ENCODE measurements around the gene BANK1. TPM values are rescaled to one million over a fixed set of nuclear protein-coding genes. Genes with fewer than 3 reads are reported as not detected.
A peak's percentile ranks its signal among the peaks of the same experiment; 100 is the strongest.

Gene BANK1, protein sequence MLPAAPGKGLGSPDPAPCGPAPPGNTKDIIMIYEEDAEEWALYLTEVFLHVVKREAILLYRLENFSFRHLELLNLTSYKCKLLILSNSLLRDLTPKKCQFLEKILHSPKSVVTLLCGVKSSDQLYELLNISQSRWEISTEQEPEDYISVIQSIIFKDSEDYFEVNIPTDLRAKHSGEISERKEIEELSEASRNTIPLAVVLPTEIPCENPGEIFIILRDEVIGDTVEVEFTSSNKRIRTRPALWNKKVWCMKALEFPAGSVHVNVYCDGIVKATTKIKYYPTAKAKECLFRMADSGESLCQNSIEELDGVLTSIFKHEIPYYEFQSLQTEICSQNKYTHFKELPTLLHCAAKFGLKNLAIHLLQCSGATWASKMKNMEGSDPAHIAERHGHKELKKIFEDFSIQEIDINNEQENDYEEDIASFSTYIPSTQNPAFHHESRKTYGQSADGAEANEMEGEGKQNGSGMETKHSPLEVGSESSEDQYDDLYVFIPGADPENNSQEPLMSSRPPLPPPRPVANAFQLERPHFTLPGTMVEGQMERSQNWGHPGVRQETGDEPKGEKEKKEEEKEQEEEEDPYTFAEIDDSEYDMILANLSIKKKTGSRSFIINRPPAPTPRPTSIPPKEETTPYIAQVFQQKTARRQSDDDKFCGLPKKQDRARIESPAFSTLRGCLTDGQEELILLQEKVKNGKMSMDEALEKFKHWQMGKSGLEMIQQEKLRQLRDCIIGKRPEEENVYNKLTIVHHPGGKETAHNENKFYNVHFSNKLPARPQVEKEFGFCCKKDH
- total RNA-seq, result 1.5 TPM
- polyA plus RNA-seq, result 1 to 10 TPM in 1 of 4 donors, under 1 TPM in 3; 0.18 to 2.9 (median 0.94) TPM

DNA sequence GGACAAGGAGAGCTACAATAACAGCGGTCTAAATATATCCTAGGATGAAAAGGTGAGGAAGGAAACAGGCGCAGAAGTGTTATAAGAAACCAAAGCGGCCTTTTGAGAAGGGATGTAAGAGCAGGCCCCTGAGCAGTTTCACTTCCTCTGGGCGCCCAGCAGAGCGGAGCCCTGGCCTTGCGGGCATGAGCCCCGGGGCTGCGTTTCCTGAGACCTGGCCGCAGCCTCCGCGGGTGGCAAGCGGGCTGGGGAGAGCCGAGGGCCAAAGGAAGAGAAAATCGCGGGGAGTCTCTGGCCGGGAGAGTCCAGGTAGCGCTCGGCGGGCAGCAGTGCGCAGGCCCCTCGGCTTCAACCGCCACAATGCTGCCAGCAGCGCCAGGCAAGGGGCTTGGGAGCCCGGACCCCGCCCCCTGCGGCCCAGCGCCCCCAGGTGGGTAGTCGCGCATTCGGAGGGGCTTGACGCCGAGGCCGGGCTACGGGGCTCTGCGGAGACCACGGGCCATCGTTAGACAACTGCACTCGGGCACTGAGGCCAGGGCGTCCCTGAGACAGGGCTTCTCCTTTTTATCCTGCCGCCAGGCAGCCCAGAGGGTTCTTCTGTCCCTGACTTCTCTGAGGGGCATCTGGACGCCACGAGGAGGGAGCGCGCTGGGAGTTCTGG, at the start of gene BANK1:
BANK1 (plus strand) TSS at position 210 of the 661 bp plus-strand sequence; CDS start at position 361, 151 bp downstream.
- DNase-seq (peak in 1 of 3 donors; percentile 63), ATAC-seq (ENCODE audit: low read depth in 2 of 2) (peak; percentile 83)
- no peaks in the 10 kb centered on the region for H3K36me3 Mint-ChIP-seq
- peak within 1 kb of the TSS in 1 of 3 donors; percentile 89 for H3K27ac Mint-ChIP-seq
- H3K4me3 Mint-ChIP-seq, result peak within 1 kb of the TSS; percentile 1 to 85 (median 66)
- H3K4me1 Mint-ChIP-seq, result peaks cover 0 to 7% (median 6%) of the 10 kb centered on the region in 4 donors
- Histone ChIP-seq H3K4me3 (ENCODE audit: low read depth, low read length) (peak within 1 kb of the TSS; percentile 28), H3K36me3 (ENCODE audit: control insufficient read depth, insufficient read depth, low read length) (no peaks in the 10 kb centered on the region), H3K27ac (ENCODE audit: insufficient read depth, low read length, poor library complexity, severe bottlenecking) (no peak within 1 kb of the TSS), H3K4me1 (ENCODE audit: control insufficient read depth, insufficient read depth, low read length, poor library complexity, severe bottlenecking) (peaks cover 7% of the 10 kb centered on the region), H3K9me3 (ENCODE audit: control insufficient read depth in 2 of 2, low read length in 2 of 2) (no peaks in the 10 kb centered on the region), H3K27me3 (ENCODE audit: control insufficient read depth, insufficient read depth, low read length) (peaks cover 22% of the 10 kb centered on the region)
- H3K27me3 Mint-ChIP-seq, result peaks cover 36% of the 10 kb centered on the region
- H3K9me3 Mint-ChIP-seq, result peaks cover 0 to 4% (median 0%) of the 10 kb centered on the region in 7 donors

DNA sequence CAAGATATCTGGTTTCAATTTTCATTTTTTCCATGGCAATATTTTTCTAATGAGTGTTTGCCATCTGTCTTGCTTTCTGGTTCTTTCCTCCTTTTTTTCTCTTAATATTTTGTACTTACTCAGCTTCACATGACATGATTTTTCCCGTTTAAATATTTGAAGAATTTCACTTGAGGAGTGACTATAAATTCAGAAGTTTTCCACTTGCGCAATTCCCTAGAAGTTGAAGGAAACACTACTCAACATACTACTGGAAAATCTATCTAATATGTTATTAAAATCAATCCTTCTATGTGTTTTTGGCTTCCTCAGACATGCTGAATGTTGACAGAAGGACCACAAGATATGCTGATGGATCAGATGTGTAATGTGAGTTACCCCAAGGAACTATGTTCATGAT, 36.8 kb upstream of the BANK1 start:
- ATAC-seq (ENCODE audit: low read depth in 2 of 2) (no peak), DNase-seq (no peak)
- no peak overlapping the region for H3K4me3 ChIP-seq (ENCODE audit: low read depth, low read length)
- H3K27ac Mint-ChIP-seq, result no peak overlapping the region
- H3K36me3 Mint-ChIP-seq, result no peaks in the 10 kb centered on the region
- H3K4me1 Mint-ChIP-seq, result no peaks in the 10 kb centered on the region
- no peak overlapping the region for H3K27ac ChIP-seq (ENCODE audit: insufficient read depth, low read length, poor library complexity, severe bottlenecking)
- H3K9me3 Mint-ChIP-seq, result no peaks in the 10 kb centered on the region
- H3K36me3 ChIP-seq (ENCODE audit: control insufficient read depth, insufficient read depth, low read length), result no peaks in the 10 kb centered on the region
- no peaks in the 10 kb centered on the region for H3K27me3 ChIP-seq (ENCODE audit: control insufficient read depth, insufficient read depth, low read length)
- H3K4me1 ChIP-seq (ENCODE audit: control insufficient read depth, insufficient read depth, low read length, poor library complexity, severe bottlenecking), result no peaks in the 10 kb centered on the region
- H3K9me3 ChIP-seq (ENCODE audit: control insufficient read depth in 2 of 2, low read length in 2 of 2), result no peaks in the 10 kb centered on the region
- no peak overlapping the region for H3K4me3 Mint-ChIP-seq
- H3K27me3 Mint-ChIP-seq, result no peaks in the 10 kb centered on the region

DNA sequence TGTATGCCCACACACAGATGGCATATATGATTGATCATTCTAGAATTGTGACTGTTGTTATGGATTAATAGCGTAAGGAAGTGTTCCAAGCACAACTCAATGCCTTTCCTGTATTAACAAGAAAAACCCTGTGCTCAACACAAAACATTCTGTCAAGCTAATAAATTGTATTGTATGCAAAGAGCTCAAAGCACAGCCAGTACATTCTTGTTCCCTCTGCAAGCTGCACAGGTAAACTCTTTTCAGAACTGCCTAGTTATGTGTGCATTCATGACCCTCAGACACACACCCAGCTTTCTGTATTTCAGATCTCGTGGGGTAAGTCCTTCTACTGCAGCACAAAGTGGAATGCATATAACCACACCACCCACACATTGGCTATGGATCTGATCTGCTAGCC, 34.3 kb upstream of the BANK1 start:
- Histone ChIP-seq H3K36me3 (ENCODE audit: control insufficient read depth, insufficient read depth, low read length) (no peaks in the 10 kb centered on the region), H3K27ac (ENCODE audit: insufficient read depth, low read length, poor library complexity, severe bottlenecking) (no peak overlapping the region), H3K9me3 (ENCODE audit: control insufficient read depth in 2 of 2, low read length in 2 of 2) (no peaks in the 10 kb centered on the region), H3K27me3 (ENCODE audit: control insufficient read depth, insufficient read depth, low read length) (no peaks in the 10 kb centered on the region), H3K4me3 (ENCODE audit: low read depth, low read length) (no peak overlapping the region), H3K4me1 (ENCODE audit: control insufficient read depth, insufficient read depth, low read length, poor library complexity, severe bottlenecking) (no peaks in the 10 kb centered on the region)
- H3K36me3 Mint-ChIP-seq, result no peaks in the 10 kb centered on the region
- peaks cover 0 to 2% (median 0%) of the 10 kb centered on the region in 7 donors for H3K9me3 Mint-ChIP-seq
- DNase-seq, result no peak
- H3K27ac Mint-ChIP-seq, result no peak overlapping the region
- no peaks in the 10 kb centered on the region for H3K4me1 Mint-ChIP-seq
- ATAC-seq (ENCODE audit: low read depth in 2 of 2), result no peak
- no peaks in the 10 kb centered on the region for H3K27me3 Mint-ChIP-seq
- H3K4me3 Mint-ChIP-seq, result no peak overlapping the region

DNA sequence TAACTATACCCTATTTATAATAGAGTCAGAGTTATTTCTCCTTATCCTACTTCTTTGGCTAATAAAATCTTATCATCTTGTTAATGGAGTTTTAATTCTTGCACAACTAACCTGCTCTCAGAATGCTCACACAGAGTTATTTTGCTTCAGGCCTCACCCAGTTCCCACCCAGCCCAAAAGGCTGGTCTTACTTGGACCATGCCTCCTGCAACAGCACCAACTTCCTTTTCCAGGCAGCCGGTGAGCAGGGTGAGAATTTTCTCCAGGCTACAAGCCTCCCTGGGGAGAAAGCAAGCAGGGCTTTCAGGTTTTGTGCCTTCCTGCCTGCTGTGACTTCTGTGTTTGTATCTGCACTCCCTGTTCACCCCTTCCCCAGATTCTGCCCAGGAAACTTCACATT, 29.1 kb upstream of the BANK1 start:
- H3K27me3 Mint-ChIP-seq, result peaks cover 5% of the 10 kb centered on the region
- DNase-seq (no peak), ATAC-seq (ENCODE audit: low read depth in 2 of 2) (no peak)
- Histone ChIP-seq H3K36me3 (ENCODE audit: control insufficient read depth, insufficient read depth, low read length) (no peaks in the 10 kb centered on the region), H3K9me3 (ENCODE audit: control insufficient read depth in 2 of 2, low read length in 2 of 2) (no peaks in the 10 kb centered on the region), H3K4me3 (ENCODE audit: low read depth, low read length) (no peak overlapping the region), H3K27me3 (ENCODE audit: control insufficient read depth, insufficient read depth, low read length) (peaks cover 2% of the 10 kb centered on the region), H3K27ac (ENCODE audit: insufficient read depth, low read length, poor library complexity, severe bottlenecking) (no peak overlapping the region), H3K4me1 (ENCODE audit: control insufficient read depth, insufficient read depth, low read length, poor library complexity, severe bottlenecking) (no peaks in the 10 kb centered on the region)
- peaks cover 0 to 5% (median 1%) of the 10 kb centered on the region in 7 donors for H3K9me3 Mint-ChIP-seq
- no peaks in the 10 kb centered on the region for H3K4me1 Mint-ChIP-seq
- H3K4me3 Mint-ChIP-seq, result no peak overlapping the region
- no peak overlapping the region for H3K27ac Mint-ChIP-seq
- no peaks in the 10 kb centered on the region for H3K36me3 Mint-ChIP-seq

DNA sequence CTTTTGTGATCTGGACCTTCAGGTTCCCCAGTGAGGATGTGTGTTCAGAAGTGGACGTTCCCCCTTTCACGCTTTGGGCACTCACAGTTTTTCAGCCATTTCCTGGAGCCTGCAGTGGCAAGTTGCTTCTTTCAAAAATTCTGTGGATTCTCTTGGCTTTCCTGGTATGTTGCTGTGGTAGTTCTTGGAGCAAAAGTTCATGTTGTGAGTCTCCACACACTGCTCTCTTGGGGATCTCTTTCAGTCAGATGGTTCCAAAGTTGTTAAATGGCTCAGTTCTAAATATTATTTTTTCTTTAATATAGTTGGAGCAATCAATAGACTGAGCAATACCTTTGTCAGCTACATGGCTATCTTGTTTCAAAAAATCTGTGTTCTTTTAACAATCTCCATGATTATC, 28.5 kb upstream of the BANK1 start:
- no peak overlapping the region for H3K27ac ChIP-seq (ENCODE audit: insufficient read depth, low read length, poor library complexity, severe bottlenecking)
- no peaks in the 10 kb centered on the region for H3K4me1 ChIP-seq (ENCODE audit: control insufficient read depth, insufficient read depth, low read length, poor library complexity, severe bottlenecking)
- no peak for ATAC-seq (ENCODE audit: low read depth in 2 of 2)
- no peaks in the 10 kb centered on the region for H3K36me3 Mint-ChIP-seq
- no peak overlapping the region for H3K4me3 ChIP-seq (ENCODE audit: low read depth, low read length)
- no peaks in the 10 kb centered on the region for H3K9me3 ChIP-seq (ENCODE audit: control insufficient read depth in 2 of 2, low read length in 2 of 2)
- H3K36me3 ChIP-seq (ENCODE audit: control insufficient read depth, insufficient read depth, low read length), result no peaks in the 10 kb centered on the region
- peaks cover 2% of the 10 kb centered on the region for H3K27me3 ChIP-seq (ENCODE audit: control insufficient read depth, insufficient read depth, low read length)
- no peak for DNase-seq
- H3K4me3 Mint-ChIP-seq, result no peak overlapping the region
- no peak overlapping the region for H3K27ac Mint-ChIP-seq
- peaks cover 0 to 8% (median 4%) of the 10 kb centered on the region in 7 donors for H3K9me3 Mint-ChIP-seq
- no peaks in the 10 kb centered on the region for H3K4me1 Mint-ChIP-seq
- H3K27me3 Mint-ChIP-seq, result peaks cover 5% of the 10 kb centered on the region

DNA sequence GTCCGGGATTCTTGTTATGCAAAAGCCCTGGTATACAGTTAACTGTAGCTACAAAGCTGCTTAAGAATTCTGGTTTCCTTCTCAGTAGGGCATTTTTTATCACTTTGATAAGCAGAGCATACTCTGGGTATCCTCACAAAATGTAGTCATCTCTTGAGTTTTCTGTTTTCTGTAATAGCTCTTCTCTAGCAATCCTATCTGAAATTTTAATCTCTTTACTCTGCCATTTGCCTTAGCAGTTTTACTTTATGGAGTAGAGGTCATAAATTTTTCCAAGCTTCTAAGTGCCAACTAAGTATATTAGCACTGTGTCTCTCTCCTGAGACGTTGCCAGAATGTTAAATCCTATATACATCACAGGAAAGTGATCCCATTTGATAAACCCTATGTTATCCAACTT, 28.0 kb upstream of the BANK1 start:
- Mint-ChIP-seq H3K27ac (no peak overlapping the region), H3K27me3 (peaks cover 5% of the 10 kb centered on the region), H3K36me3 (no peaks in the 10 kb centered on the region), H3K4me1 (no peaks in the 10 kb centered on the region), H3K4me3 (no peak overlapping the region), H3K9me3 (peaks cover 0 to 11% (median 5%) of the 10 kb centered on the region in 7 donors)
- Histone ChIP-seq H3K36me3 (ENCODE audit: control insufficient read depth, insufficient read depth, low read length) (no peaks in the 10 kb centered on the region), H3K9me3 (ENCODE audit: control insufficient read depth in 2 of 2, low read length in 2 of 2) (no peaks in the 10 kb centered on the region), H3K27ac (ENCODE audit: insufficient read depth, low read length, poor library complexity, severe bottlenecking) (no peak overlapping the region), H3K27me3 (ENCODE audit: control insufficient read depth, insufficient read depth, low read length) (peaks cover 2% of the 10 kb centered on the region), H3K4me1 (ENCODE audit: control insufficient read depth, insufficient read depth, low read length, poor library complexity, severe bottlenecking) (no peaks in the 10 kb centered on the region), H3K4me3 (ENCODE audit: low read depth, low read length) (no peak overlapping the region)
- no peak for ATAC-seq (ENCODE audit: low read depth in 2 of 2)
- no peak for DNase-seq

DNA sequence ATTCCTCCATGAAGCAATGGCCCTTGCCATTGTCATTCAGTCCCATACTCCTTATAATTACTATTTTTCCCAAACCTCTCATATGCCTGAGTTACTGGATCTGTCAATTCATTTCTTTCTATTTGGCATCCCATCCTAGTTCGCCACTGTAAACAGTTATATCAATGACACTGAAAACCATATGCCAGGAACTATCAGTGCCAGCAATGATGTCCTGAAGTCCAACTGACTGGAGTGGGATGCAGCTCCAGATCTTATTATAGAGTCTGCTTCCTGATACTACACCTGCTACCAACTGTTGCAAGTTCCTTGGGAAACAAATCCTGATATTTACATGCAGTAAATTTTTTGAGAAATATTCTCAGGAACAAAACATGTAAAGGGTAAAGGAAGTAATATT, 27.0 kb upstream of the BANK1 start:
- Histone ChIP-seq H3K9me3 (ENCODE audit: control insufficient read depth in 2 of 2, low read length in 2 of 2) (no peaks in the 10 kb centered on the region), H3K36me3 (ENCODE audit: control insufficient read depth, insufficient read depth, low read length) (no peaks in the 10 kb centered on the region), H3K27ac (ENCODE audit: insufficient read depth, low read length, poor library complexity, severe bottlenecking) (no peak overlapping the region), H3K27me3 (ENCODE audit: control insufficient read depth, insufficient read depth, low read length) (peaks cover 2% of the 10 kb centered on the region), H3K4me3 (ENCODE audit: low read depth, low read length) (no peak overlapping the region), H3K4me1 (ENCODE audit: control insufficient read depth, insufficient read depth, low read length, poor library complexity, severe bottlenecking) (no peaks in the 10 kb centered on the region)
- Mint-ChIP-seq H3K9me3 (peaks cover 0 to 16% (median 5%) of the 10 kb centered on the region in 7 donors), H3K4me1 (no peaks in the 10 kb centered on the region), H3K27me3 (peaks cover 5% of the 10 kb centered on the region), H3K27ac (no peak overlapping the region), H3K36me3 (no peaks in the 10 kb centered on the region), H3K4me3 (no peak overlapping the region)
- no peak for ATAC-seq (ENCODE audit: low read depth in 2 of 2)
- no peak for DNase-seq

All from CD4-positive, CD25-positive, alpha-beta regulatory T cell (primary cell).